Colonic mucosa (tissue), 4 donors: ENCODE data around the gene ZNF407. TPM values are rescaled to one million over a fixed set of nuclear protein-coding genes. Genes with fewer than 3 reads are reported as not detected.

Experiments
- DNase-seq: peaks from one replicate; pipeline ENCODE4 v3.0.0-alpha.2; 2020
- H3K27ac ChIP-seq: fragments of 200-600 bp; one replicate; pipeline ENCODE4 v1.8.0; 2021
- H3K27me3 ChIP-seq: fragments of 200-600 bp; one replicate; pipeline ENCODE4 v1.8.0; 2021
- H3K36me3 ChIP-seq: fragments of 200-600 bp; one replicate; pipeline ENCODE4 v1.8.0; 2021
- H3K4me1 ChIP-seq: fragments of 200-600 bp; one replicate; pipeline ENCODE4 v1.8.0; 2021; ENCODE audit warnings: mild to moderate bottlenecking
- H3K4me3 ChIP-seq: fragments of 200-600 bp; one replicate; pipeline ENCODE4 v1.8.0; 2021
- H3K9ac ChIP-seq, 2 donors: one replicate each; pipeline ENCODE4 v1.7.0; 2013; ENCODE audit warnings: control low read depth in 2 of 2, low read depth in 2 of 2, low read length in 2 of 2
- H3K9me3 ChIP-seq: fragments of 200-600 bp; one replicate; pipeline ENCODE4 v1.8.0; 2021
- intact Hi-C: fragments of 100-400 bp; cut with DNase I; formaldehyde crosslinking; loops from one replicate; pipeline ENCODE4 v1.14.1; 2022
- total RNA-seq, 2 donors: library from RNA; stranded (reverse); fragmentation: NEBNext Ultra II Directional in 1 of 2; extraction: Animal tissue kit (Norgen Biotek cat#: 25700) in 1 of 2; gene quantifications; one replicate each; pipeline ENCODE4 v1.2.1, GENCODE V29; 2021
- TF ChIP-seq, protein P1 (sequence below): fragments of 200-600 bp; IDR thresholded peaks from one replicate; pipeline ENCODE4 v1.8.0; 2022; ENCODE audit warnings: antibody characterized with exemption, mild to moderate bottlenecking
- donor health status: healthy.
- donor health status: DM: no; HTN: no; CAD: no.
- donor health status: DM: no; HTN: no; CAD: no.

Gene ZNF407
- total RNA-seq, 2 donors from 2014 or later, result 8.1 to 13.1 TPM

DNA sequence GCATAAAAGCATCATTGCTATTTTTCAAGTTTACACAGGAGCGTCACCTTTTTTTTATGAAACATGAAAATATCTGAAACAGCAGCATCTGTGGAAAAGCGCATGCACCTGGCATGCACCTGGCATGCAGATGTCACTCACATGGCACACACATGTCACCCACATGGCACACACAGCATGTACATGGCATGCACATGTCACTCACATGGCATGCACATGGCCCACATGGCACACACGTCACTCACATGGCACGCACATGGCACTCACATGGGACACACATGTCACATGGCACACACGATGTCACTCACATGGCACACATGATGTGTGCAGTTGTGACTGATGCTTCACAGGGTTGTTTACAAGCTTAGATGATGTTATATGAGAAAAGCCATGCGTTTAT, 188.0 kb downstream of the ZNF407 start:
- Histone ChIP-seq H3K4me1 (no peaks in the 10 kb centered on the region), H3K27me3 (no peaks in the 10 kb centered on the region), H3K9me3 (no peaks in the 10 kb centered on the region), H3K4me3 (no peak overlapping the region), H3K27ac (no peak overlapping the region), H3K9ac (no peak overlapping the region), H3K36me3 (no peaks in the 10 kb centered on the region)
- TF ChIP-seq, protein P1, sequence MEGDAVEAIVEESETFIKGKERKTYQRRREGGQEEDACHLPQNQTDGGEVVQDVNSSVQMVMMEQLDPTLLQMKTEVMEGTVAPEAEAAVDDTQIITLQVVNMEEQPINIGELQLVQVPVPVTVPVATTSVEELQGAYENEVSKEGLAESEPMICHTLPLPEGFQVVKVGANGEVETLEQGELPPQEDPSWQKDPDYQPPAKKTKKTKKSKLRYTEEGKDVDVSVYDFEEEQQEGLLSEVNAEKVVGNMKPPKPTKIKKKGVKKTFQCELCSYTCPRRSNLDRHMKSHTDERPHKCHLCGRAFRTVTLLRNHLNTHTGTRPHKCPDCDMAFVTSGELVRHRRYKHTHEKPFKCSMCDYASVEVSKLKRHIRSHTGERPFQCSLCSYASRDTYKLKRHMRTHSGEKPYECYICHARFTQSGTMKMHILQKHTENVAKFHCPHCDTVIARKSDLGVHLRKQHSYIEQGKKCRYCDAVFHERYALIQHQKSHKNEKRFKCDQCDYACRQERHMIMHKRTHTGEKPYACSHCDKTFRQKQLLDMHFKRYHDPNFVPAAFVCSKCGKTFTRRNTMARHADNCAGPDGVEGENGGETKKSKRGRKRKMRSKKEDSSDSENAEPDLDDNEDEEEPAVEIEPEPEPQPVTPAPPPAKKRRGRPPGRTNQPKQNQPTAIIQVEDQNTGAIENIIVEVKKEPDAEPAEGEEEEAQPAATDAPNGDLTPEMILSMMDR, result no peak
- intact Hi-C loops, result no loop called here
- DNase-seq, result no peak

DNA sequence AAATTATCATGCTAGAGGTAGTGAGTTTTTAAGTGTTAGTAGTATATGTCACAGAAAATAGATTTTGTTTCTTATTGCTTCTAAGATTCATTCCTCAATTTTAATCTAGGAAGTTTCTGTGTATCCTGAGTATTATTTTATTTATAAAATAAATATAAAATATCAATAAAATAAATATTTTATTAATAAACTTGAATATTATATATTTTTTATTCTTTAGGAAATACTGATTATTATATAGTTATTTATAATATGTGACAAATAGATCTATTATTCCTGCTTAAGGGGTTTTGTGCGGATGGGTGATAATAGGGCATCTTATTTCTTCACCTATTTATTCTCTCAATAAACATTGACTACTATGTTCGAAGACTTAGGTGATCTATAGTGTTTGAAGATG, 191.0 kb downstream of the ZNF407 start:
- H3K27me3 ChIP-seq, result no peaks in the 10 kb centered on the region
- H3K36me3 ChIP-seq, result no peaks in the 10 kb centered on the region
- no peak for DNase-seq
- TF ChIP-seq, protein P1, result no peak
- no peaks in the 10 kb centered on the region for H3K4me1 ChIP-seq
- no peak overlapping the region for H3K4me3 ChIP-seq
- intact Hi-C loops, result no loop called here
- no peak overlapping the region for H3K27ac ChIP-seq
- H3K9me3 ChIP-seq, result no peaks in the 10 kb centered on the region
- H3K9ac ChIP-seq, result no peak overlapping the region

- no peak overlapping the region for H3K4me3 ChIP-seq
- H3K9me3 ChIP-seq, result no peaks in the 10 kb centered on the region
- no peaks in the 10 kb centered on the region for H3K27me3 ChIP-seq
- H3K4me1 ChIP-seq, result no peaks in the 10 kb centered on the region
- no peak overlapping the region for H3K27ac ChIP-seq
- DNase-seq, result no peak
- TF ChIP-seq, protein P1, result no peak
- H3K9ac ChIP-seq, result no peak overlapping the region
- no peaks in the 10 kb centered on the region for H3K36me3 ChIP-seq
- intact Hi-C loops, result no loop called here
These were observed 191.4 kb downstream of the ZNF407 start for GRCh38 chr18:74789078-74789477.

- no peak overlapping the region for H3K27ac ChIP-seq
- no peaks in the 10 kb centered on the region for H3K9me3 ChIP-seq
- no peak overlapping the region for H3K4me3 ChIP-seq
These were observed 192.8 kb downstream of the ZNF407 start for GRCh38 chr18:74790451-74790850.

GRCh38 chr18:74791501-74792194, 194.0 kb downstream of the ZNF407 start:
- DNase-seq, result no peak
- no peaks in the 10 kb centered on the region for H3K27me3 ChIP-seq
- TF ChIP-seq, protein P1, result no peak
- H3K9ac ChIP-seq, result no peak overlapping the region
- H3K4me3 ChIP-seq, result no peak overlapping the region
- H3K27ac ChIP-seq, result no peak overlapping the region
- H3K9me3 ChIP-seq, result no peaks in the 10 kb centered on the region
- no peaks in the 10 kb centered on the region for H3K36me3 ChIP-seq
- no peaks in the 10 kb centered on the region for H3K4me1 ChIP-seq
- intact Hi-C loops, result no loop called here

More at GRCh38 chr18:74790451-74790850, 192.8 kb downstream of the ZNF407 start:
- Histone ChIP-seq H3K36me3 (no peaks in the 10 kb centered on the region), H3K27me3 (no peaks in the 10 kb centered on the region), H3K9ac (no peak overlapping the region), H3K4me1 (no peaks in the 10 kb centered on the region)
- DNase-seq, result no peak
- intact Hi-C loops, result no loop called here
- TF ChIP-seq, protein P1, result no peak
